Progenitor cell of endocrine pancreas (in vitro differentiated cells): ENCODE results near the gene FGF10. TPM values are rescaled to one million over a fixed set of nuclear protein-coding genes. Genes with fewer than 3 reads are reported as not detected.

Experiments
- DNase-seq: peaks from one replicate; pipeline ENCODE4 v3.0.0; 2021; ENCODE audit warnings: low spot score; ENCODE audit not compliant: unreplicated experiment
- H3K27ac Mint-ChIP-seq: 2 replicates; pipeline ENCODE4 v1.8.0; 2021; ENCODE audit warnings: mild to moderate bottlenecking, moderate library complexity, mixed read lengths
- H3K27me3 Mint-ChIP-seq: 2 replicates; pipeline ENCODE4 v1.8.0; 2021; ENCODE audit warnings: mixed read lengths
- H3K36me3 Mint-ChIP-seq: 2 replicates; pipeline ENCODE4 v1.8.0; 2022; ENCODE audit warnings: mixed read lengths; ENCODE audit not compliant: insufficient read depth
- H3K4me1 Mint-ChIP-seq: 2 replicates; pipeline ENCODE4 v1.8.0; 2021; ENCODE audit warnings: low read depth, mixed read lengths
- H3K4me3 Mint-ChIP-seq: 2 replicates; pipeline ENCODE4 v1.8.0; 2021; ENCODE audit warnings: low read depth, mild to moderate bottlenecking, moderate library complexity, mixed read lengths
- H3K9me3 Mint-ChIP-seq: 2 replicates; pipeline ENCODE4 v1.8.0; 2021; ENCODE audit warnings: low read depth, mixed read lengths
- total RNA-seq: library from RNA; stranded (reverse); gene quantifications from 2 replicates; pipeline ENCODE4 v1.2.1, GENCODE V29; 2021
- TF ChIP-seq, protein P1 (sequence below): fragments of 200-600 bp; sonication (generic); IDR thresholded peaks from one replicate; pipeline ENCODE4 v1.5.0; 2021; ENCODE audit warnings: antibody characterized with exemption, mild to moderate bottlenecking; ENCODE audit not compliant: unreplicated experiment

Gene FGF10
- total RNA-seq, 1 donor from 2014 or later = 2.7 TPM

DNA sequence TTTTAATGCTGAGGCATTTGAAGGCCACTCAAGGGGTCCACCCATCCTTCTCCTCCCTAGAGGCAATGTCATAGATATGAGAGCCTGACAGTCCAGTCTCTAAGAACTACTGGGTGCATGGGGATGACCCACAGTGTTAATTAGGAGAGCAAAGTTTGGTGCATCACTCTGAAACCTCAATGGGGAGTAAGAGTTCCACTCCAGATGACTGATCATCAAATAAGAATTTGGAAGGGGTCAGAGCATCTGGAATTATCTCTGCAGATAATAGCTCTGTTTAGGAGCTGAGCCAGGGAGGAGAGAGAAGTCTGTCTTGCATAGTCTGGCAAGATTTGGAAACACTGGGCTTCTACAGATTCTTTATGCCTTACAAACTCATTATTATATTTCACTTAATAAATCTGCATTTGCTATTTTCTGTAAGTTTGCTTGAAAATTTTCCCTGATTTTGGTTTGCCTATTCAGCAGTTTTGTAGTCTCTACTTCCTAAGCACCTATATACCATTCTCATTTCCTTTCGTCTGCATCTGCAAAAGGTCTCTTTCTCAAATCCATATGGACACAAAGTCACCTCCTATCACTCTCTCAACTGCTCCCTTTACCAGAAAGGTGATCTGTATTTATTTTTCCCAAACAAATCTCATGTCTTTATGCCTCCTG is 27.7 kb downstream of the FGF10 start:
- Mint-ChIP-seq H3K27ac (no peak overlapping the region), H3K9me3 (no peaks in the 10 kb centered on the region)

GRCh38 chr5:44360919-44361318 is 28.3 kb downstream of the FGF10 start:
- TF ChIP-seq, protein P1, sequence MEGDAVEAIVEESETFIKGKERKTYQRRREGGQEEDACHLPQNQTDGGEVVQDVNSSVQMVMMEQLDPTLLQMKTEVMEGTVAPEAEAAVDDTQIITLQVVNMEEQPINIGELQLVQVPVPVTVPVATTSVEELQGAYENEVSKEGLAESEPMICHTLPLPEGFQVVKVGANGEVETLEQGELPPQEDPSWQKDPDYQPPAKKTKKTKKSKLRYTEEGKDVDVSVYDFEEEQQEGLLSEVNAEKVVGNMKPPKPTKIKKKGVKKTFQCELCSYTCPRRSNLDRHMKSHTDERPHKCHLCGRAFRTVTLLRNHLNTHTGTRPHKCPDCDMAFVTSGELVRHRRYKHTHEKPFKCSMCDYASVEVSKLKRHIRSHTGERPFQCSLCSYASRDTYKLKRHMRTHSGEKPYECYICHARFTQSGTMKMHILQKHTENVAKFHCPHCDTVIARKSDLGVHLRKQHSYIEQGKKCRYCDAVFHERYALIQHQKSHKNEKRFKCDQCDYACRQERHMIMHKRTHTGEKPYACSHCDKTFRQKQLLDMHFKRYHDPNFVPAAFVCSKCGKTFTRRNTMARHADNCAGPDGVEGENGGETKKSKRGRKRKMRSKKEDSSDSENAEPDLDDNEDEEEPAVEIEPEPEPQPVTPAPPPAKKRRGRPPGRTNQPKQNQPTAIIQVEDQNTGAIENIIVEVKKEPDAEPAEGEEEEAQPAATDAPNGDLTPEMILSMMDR = no peak
- Mint-ChIP-seq H3K4me1 (peaks cover 16% of the 10 kb centered on the region), H3K9me3 (no peaks in the 10 kb centered on the region), H3K27me3 (no peaks in the 10 kb centered on the region), H3K36me3 (no peaks in the 10 kb centered on the region), H3K27ac (no peak overlapping the region), H3K4me3 (no peak overlapping the region)
- DNase-seq = no peak

More for the DNA sequence above, 27.7 kb downstream of the FGF10 start:
- Mint-ChIP-seq H3K36me3 (no peaks in the 10 kb centered on the region), H3K4me3 (no peak overlapping the region), H3K27me3 (no peaks in the 10 kb centered on the region), H3K4me1 (peaks cover 20% of the 10 kb centered on the region)
- DNase-seq = no peak
- TF ChIP-seq, protein P1 = no peak

GRCh38 chr5:44358421-44358820 is 30.8 kb downstream of the FGF10 start:
- Mint-ChIP-seq H3K27ac (no peak overlapping the region), H3K27me3 (no peaks in the 10 kb centered on the region), H3K4me3 (no peak overlapping the region), H3K9me3 (no peaks in the 10 kb centered on the region), H3K4me1 (peaks cover 11% of the 10 kb centered on the region), H3K36me3 (no peaks in the 10 kb centered on the region)
- TF ChIP-seq, protein P1 = no peak
- no peak for DNase-seq

DNA sequence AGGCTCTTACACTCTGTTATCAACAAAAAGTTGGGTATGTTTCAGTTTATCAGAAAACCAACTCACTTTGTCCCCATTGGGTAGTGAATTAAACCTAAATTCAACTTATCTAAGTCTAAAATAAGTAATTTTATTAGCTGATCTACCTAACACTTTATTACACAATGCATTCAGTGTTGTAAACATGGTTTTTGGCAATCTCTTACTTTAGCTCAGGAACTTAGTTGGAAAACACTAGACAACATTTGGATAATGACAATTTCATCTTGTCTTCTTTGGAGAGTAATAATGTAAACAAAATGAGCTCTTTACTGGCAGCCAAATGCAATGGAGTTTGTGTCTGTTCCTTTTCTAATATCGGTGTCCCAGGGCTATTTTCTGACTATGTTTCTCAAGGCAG is 33.0 kb downstream of the FGF10 start:
- Mint-ChIP-seq H3K27ac (no peak overlapping the region), H3K4me1 (peaks cover 6% of the 10 kb centered on the region), H3K27me3 (no peaks in the 10 kb centered on the region), H3K4me3 (no peak overlapping the region), H3K9me3 (no peaks in the 10 kb centered on the region), H3K36me3 (no peaks in the 10 kb centered on the region)
- DNase-seq = no peak
- TF ChIP-seq, protein P1 = no peak

DNA sequence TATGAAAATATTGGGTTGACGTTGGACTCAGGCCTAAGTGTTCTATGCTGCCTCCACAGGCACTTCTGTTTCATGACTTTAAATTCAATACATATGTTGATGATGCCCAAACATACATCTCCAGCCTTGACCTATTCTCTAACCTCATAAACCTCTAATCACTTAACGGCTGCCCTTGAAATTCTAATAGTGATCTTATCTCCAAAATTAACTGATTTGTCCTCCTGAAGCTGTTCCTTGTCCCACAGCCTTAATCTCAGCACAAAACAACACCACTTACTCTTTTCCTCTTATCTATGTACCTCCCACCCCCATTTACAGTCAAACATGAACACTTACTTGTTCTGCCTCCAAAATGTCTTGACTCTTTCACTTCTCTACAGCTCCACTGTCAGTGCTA is 43.3 kb downstream of the FGF10 start:
- Mint-ChIP-seq H3K36me3 (no peaks in the 10 kb centered on the region), H3K4me3 (no peak overlapping the region), H3K4me1 (peaks cover 2% of the 10 kb centered on the region), H3K27me3 (no peaks in the 10 kb centered on the region), H3K27ac (no peak overlapping the region), H3K9me3 (peaks cover 6% of the 10 kb centered on the region)
- DNase-seq = no peak
- TF ChIP-seq, protein P1 = no peak
